ENCODE data around the gene PRSS33.

Gene PRSS33

DNA sequence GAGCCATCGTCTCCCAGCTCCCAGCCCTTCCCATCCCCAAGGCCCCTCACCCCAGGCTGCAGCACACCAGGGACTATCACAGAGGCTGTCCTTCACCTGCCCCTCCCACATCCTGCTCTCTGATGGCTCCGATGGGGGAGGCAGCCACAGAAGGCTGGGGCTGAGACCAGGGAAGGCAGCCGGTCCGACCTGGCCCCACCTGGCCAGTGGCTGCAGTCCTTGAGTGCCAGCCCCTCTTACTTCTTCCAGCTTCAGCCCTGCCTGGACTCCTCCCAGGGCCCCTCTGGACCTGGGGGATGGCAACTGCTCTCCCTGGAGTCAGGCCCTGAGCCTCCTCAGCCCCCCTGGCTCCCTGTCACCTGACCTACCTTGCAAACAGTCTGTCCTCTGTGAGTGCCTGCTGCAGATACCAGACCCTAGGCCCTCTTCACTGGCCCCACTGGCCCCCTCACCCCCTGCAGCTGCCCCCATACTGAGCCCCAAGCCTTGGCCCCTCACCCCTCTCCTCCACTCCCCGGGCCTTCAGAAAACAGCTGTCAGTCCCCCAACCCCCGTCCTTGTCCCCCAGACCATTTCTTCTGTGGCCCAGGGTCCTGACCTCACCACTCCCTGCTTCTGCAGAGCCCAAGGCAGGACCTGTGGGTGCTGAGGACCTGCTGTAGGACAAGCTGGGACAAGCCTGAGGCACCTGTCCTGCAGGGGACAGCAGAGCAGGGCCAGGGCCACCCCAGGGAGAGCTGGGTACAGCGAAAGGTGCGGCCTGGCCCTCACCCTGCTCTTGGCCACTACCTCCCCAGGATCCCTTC lies 47.5 kb downstream of the PRSS33 start:
- no peak for DNase-seq

DNA sequence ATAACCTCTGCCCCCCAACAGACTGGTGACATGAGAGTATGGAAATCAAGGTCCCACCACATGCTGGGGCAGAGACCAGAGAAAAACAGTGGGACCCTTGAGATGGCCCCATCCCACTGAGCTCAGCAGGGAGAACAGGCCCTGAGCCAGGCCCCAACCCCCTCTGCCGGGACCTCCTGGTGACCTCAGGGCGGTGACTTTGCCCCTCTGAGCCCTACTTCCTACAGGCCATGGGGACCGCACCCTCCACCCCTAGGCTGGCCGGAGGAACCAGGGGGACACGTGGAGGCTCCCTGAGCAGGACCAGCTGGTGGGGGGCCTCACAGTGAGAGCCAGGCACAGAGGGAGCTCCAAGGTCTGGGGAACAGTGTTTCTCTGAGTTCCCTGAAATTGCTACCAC lies 48.7 kb downstream of the PRSS33 start:
- no peak for DNase-seq

DNA sequence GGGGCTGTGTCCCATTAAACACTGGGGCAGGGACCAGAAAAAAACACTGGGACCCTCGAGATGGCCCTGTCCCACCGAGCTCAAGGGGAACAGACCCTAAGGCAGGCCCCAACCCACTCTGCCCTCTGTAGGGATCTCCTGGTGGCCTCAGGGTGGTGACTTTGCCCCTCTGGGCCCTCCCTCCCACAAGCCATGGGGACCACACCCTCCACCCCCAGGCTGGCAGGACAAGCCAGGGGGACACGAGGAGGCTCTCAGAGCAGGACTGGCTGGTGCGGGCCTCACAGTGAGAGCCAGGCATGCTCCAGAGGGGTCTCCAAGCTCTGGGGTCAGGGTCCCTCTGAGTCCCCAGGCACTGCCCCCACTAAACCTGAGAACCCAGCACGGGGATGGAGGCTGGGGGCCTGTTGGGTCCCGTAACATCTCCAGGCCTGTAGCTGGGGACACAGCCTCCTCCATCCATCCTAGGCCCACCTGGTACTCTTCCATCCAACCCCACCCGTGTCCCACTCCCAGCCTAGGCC lies 49.4 kb downstream of the PRSS33 start:
- no peak for DNase-seq

GRCh38 chr16:2737238-2737605 lies 50.1 kb downstream of the PRSS33 start:
- DNase-seq = no peak

GRCh38 chr16:2736476-2737237 lies 50.7 kb downstream of the PRSS33 start:
- no peak for DNase-seq

DNA sequence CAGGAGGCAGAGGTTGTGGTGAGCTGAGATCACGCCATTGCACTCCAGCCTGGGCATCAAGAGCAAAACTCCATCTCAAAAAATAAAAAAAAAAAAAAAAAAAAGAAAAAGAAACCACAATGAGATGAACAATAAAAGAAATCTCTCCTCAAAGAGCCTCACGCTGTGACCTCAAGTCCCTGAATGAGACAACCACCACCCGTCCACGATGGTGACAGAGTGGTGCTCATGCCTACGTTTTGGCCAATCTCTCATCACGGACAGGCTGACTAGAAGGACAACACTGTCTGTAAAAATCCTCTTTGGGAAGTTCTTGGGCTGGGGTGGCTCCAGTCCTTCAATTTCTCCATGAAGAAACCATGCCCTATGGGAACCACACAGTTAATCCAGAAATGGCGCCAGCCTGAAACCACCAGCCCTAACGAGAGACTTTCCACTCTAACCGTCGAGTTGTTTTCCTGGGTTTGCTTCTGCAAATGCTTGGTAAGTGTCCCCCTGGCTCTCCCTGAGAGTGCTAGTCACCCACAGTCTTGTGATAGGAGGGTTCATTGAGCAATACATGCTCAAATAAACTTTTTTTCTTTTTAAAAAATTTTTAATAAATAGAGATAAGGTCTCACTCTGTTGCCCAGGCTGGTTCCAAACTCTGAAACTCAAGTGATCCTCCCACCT lies 52.4 kb downstream of the PRSS33 start:
- DNase-seq = no peak

All from activated gamma-delta T cell (primary cell).